D721Med (cell line): ENCODE results near the gene CALR.
"Not testable (repeated sequence)": the region's sequence is repeated elsewhere in the genome, so short reads cannot be mapped to it uniquely, and the experiment has no call there.

ENCODE experiments used
- DNase-seq: peaks from one replicate; pipeline ENCODE4 v3.0.0; 2011; ENCODE audit warnings: low spot score; ENCODE audit not compliant: insufficient read length
- FAIRE-seq: peaks from 2 replicates; lab custom pipeline; 2011; peaks lifted over from hg19 to GRCh38; lab: Jason Lieb, UNC
- CTCF ChIP-seq: IDR thresholded peaks from 2 replicates; pipeline ENCODE4 v1.5.1; 2012; ENCODE audit warnings: mild to moderate bottlenecking, control low read depth; ENCODE audit not compliant: insufficient read depth; ENCODE audit errors: missing control alignments

CALR gene

GRCh38 chr19:12969292-12969988 is 31.0 kb downstream of the CALR start, which contains the start of gene DAND5:
TSS of gene DAND5 (plus strand) at chr19:12969576. CDS start at chr19:12969661, 85 bp downstream.
- FAIRE-seq (no peak), DNase-seq (no peak)
- TF ChIP-seq CTCF = no peak

DNA sequence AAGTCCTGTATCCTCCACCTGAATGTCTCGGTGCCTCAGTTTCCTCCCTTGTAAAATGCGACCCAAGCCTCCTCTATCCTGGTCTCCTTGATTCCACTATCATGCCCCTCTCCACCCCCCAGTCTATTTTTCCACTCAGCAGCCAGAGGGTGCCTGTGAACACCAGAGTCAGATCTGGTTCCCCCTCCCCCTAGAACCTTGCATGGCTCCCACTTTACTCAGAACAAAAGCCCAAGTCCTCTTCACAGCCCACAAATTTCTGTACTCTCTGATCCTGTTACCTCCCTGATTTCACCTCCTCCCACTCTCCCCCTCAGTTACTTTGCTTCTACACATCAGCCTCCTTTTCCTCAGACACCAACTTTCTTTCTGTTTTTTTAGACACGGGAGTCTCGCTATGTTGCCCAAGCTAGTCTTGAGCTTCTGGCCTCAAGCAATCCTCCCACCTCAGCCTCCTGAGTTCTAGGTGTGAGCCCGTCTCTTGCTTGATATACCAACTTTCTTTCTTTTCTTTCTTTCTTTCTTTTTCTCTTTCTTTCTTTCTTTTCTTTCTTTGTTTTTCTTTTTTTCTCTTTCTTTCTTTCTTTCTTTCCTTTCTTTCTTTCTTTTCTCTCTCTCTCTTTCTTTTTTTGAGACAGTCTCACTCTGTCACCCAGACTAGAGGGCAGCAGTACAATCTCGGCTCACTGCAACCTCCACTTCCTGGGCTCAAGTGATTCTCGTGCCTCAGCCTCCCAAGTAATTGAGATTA is 31.8 kb downstream of the CALR start:
- no peak for DNase-seq
- no peak for TF ChIP-seq CTCF
- no peak for FAIRE-seq

- TF ChIP-seq CTCF = no peak
- DNase-seq (no peak), FAIRE-seq (no peak)
Observed at GRCh38 chr19:12973236-12973635, 34.8 kb downstream of the CALR start.

- DNase-seq (no peak), FAIRE-seq (no peak)
- TF ChIP-seq CTCF = no peak
Observed at GRCh38 chr19:12974301-12975220, 36.2 kb downstream of the CALR start.

DNA sequence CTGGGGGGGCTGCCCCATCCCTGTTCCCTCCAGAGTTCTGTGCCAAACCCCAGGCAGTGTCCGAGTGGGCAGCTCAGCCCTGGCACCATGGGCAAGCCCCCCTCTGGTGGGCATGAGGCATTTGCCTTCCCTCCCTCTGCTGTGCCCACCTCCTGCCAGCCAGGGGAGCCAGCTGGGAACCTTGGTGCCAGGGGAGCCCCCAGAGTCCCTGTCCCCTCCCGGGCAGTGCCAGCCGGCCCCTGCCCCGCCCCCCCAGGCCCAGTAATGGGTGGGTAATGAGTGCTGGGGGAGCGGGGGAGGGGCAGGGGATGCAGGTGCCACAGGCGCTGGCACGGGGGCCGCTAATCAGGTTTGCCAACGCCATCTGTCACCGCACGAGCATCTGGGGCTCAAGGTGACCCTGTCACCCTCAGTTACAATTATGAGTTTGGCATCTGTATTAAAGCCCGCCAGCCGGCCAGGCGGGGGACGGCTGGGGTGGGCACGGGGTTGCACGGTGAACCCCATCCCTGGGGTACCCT is 36.9 kb downstream of the CALR start:
- FAIRE-seq = no peak
- no peak for TF ChIP-seq CTCF
- no peak for DNase-seq

DNA sequence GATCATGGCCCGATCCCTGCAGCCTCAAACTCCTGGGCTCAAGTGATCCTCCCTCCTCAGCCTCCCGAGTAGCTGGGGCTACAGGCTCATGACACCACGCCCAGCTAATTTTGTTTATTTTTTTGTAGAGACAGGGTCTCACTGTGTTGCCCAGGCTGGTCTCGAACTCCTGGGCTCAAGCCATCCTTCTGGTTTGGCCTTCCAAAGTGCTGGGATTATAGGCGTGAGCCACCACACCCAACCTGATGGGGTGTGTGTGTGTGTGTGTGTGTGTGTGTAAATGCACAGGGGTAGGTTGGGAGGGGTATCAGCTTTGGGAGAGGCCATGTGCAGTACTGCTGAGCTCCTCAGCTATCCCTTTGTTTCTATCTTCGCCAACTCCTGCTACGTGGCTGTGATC is 37.7 kb downstream of the CALR start:
- not testable (repeated sequence) for FAIRE-seq, DNase-seq

GRCh38 chr19:12979974-12980373 is 41.6 kb downstream of the CALR start:
- no peak for FAIRE-seq
- DNase-seq = no peak
- no peak for TF ChIP-seq CTCF
